ENCODE measurements around the gene SMYD2.

SMYD2 gene

GRCh38 chr1:214363386-214363785, 82.4 kb downstream of the SMYD2 start:
- DNase-seq = peak; percentile 49

GRCh38 chr1:214364386-214364785, 83.4 kb downstream of the SMYD2 start:
- DNase-seq = peak; percentile 46

- DNase-seq = no peak
These were observed 83.9 kb downstream of the SMYD2 start for GRCh38 chr1:214364786-214365295.

DNA sequence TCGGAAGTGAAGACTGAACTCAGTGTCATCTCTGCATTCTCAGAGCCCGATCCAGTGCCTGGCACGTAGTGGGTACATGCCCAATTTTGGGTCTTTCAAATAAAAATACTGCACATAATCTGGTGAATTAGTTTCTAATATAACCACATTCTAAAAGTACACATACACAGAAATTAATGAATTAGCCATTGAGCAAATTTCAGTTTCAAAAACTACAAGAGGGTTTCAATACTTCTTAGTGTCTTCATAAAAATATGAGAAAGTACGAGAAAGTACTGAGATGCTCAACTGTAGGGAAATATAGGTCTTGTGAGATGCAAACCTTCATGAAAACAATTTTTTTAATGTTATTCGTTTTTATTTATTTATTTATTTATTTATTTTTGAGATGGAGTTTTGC, 86.9 kb downstream of the SMYD2 start:
- no peak for DNase-seq

- no peak for DNase-seq
These were observed 88.4 kb downstream of the SMYD2 start for GRCh38 chr1:214369364-214369763.

DNA sequence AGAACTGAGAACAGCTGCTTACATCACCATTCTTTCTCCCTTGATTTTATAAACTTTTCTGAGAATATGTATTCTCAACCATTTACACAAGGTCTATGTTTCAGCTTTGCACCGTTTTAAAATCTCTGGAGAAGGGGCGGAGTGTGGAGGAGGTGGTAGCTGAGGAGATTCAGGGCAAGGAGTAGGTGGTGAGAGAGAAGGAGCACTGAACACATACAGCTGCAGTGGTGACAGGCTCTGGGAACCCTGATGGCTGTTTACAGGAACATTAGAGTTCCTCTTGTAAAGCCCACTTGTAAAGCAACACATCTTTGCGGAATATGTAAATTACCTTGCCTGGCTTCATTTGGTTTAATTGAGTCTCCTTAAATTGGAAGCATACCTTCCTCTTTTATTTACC, 89.7 kb downstream of the SMYD2 start:
- no peak for DNase-seq

GRCh38 chr1:214372092-214372491, 91.1 kb downstream of the SMYD2 start:
- DNase-seq = no peak

- DNase-seq = no peak
These were observed 96.5 kb downstream of the SMYD2 start for GRCh38 chr1:214377485-214377884.

- peak; percentile 86 for DNase-seq
These were observed 96.9 kb downstream of the SMYD2 start for GRCh38 chr1:214377886-214378285.

DNA sequence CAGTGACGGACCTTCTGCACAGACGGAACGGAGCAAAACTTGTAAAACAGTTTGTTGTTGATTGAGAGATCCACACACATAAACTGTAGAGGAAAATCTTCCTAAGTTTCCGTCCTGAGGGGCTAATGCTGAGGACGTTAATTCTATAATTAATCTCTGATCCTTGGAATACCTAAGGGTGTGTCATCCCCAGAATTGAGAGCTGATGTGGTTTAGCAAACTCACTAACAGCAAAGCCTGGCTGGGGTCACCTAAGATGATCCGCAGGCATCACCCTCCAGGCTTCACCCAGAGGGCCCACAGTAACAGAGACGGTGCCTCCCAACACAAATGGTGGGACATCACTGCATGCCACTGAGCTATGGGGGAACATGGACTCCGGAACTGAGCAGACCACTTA, 97.5 kb downstream of the SMYD2 start:
- DNase-seq = peak; percentile 41

GRCh38 chr1:214379236-214379970, 98.4 kb downstream of the SMYD2 start:
- no peak for DNase-seq

- DNase-seq = no peak
These were observed 99.4 kb downstream of the SMYD2 start for GRCh38 chr1:214380396-214380795.

DNA sequence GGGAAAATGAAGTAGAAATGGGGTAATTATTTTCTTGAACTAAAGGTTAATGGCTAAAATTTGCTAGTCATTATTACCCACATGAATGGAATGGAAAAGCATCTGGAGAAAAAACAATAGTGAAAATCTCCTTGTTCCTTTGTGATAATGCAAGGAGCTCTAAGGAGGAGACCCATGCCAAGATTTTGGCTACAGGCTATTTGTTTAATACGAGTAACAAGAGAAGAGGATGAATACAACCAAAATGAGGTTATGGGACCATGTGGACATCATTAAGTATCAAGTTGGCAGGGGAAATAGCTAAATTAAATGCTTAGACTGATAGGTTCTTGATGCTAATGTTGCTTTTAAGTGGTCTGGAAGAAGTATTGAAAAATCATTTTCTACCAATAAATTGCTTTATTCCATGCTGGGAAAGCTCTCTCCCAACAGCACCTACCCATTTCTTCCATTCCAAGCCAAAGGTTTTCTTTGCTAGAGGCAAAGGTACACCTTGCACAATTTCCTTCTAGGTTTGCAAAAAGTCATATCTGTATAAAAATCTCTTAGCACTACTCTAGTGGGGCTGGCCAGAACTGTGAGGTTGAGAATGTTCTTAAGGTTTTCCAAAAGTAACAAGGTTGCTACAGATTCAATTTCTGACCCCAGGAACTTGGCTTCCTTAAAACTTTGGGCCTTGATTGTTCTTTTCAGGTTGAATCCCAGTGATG, 100.2 kb downstream of the SMYD2 start:
- no peak for DNase-seq

GRCh38 chr1:214383381-214384372, 102.7 kb downstream of the SMYD2 start:
- no peak for DNase-seq

DNA sequence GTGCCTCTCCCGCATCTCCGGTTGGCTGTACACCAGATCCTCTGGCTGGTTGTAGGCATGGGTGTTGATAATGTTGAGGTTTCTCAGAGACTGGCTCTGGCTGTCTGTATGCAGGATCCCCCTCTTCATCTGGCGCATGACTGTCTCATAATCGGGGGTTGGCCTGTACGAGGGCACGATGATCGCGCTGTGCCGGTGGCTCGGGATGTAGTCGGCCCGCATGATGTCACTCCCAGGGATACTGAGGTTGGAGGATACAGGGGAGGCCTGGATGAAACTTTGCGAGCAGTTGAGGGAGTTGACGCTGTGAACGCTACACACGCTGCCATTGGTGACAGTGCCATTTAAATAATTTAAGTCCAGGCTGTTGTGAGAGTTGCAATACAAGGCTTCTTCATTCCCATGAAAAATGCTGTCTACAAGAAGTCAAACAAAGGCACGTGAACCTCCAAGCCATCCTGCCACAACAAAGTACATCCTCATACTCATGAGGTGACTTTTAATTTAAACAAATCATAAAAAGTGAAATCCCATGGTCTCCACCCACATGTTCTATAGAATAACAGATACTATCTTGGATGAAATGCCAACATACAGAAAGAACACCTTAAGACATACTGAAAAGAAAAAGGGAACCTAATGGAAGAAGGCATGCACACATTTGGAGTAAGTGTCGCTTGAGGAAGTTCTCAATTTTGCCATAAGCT, 103.6 kb downstream of the SMYD2 start:
- DNase-seq = no peak

DNA sequence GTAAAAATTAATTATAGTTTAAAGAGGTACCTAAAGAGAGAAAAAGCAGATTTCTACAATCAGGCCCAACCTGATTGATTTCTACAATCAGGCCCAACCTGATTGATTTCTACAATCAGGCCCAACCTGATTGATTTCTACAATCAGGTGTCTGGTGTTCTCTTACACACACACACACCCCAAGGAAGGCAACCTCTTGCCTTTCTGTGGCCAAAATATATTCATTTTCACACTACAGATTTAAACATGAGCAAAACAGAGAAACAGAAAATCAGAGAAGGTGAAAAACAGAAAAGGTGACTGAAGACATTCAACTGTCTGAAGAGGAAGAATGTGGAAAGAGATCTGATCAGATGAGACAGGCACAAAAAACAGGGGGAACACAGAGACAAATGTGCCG, 104.5 kb downstream of the SMYD2 start:
- DNase-seq = no peak

DNA sequence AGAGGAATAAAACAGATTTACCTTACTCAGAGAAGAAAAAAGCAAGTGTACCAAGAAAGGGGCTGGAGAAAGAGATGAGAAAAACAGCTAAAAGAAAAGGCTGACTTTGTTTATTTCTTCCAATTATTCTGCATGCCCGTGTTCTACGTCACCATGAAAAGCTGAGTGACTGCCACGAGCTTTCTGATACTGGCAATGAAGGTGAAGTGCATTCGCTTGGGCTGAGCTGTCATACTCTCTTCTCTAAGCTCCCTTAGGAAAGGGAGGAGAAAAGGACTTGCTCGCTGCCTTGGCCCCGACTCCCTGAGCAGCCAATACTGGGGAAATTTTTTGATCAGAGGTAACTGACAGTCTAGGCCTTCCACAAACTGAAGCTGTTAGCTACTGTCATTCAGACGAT, 105.4 kb downstream of the SMYD2 start:
- no peak for DNase-seq

Measured in fibroblast of skin of right biceps (primary cell).